ENCODE results near the gene PSTK. TPM values are rescaled to one million over a fixed set of nuclear protein-coding genes. Genes with fewer than 3 reads are reported as not detected.

Gene PSTK
- total RNA-seq, 1 experiment from 2014 or later = 4.4 TPM

GRCh38 chr10:122953902-122954730, 26.1 kb upstream of the PSTK start, which contains the start of gene C10orf88:
C10orf88 (minus strand) TSS chr10:122954227; CDS start chr10:122954178, 49 bp downstream.
- Histone ChIP-seq H3K27me3 (ENCODE audit: insufficient read depth, low read length) (no peaks in the 10 kb centered on the region), H3K36me3 (ENCODE audit: control insufficient read depth in 1 of 2, insufficient read depth in 2 of 2, low read length in 2 of 2) (0 out of 4 replicates have a peak, but pooled peaks cover 0 to 5% of the 10 kb centered on the region in 2 experiments), H3K4me3 (replicated peaks in 1 of 2; ENCODE audit: low read depth in 1 of 2, low read length in 2 of 2) (peak within 1 kb of the TSS; percentile 72 to 83), H3K4me1 (ENCODE audit: control insufficient read depth in 1 of 2, insufficient read depth in 2 of 2, low read length in 2 of 2) (peaks cover 0 to 16% of the 10 kb centered on the region in 2 experiments; a peak in 2 of 4 replicates), H4K20me1 (ENCODE audit: insufficient read depth) (no peaks in the 10 kb centered on the region), H3K4me2 (ENCODE audit: low read length) (peak within 1 kb of the TSS; percentile 90), H3K9ac (ENCODE audit: low read length) (peak within 1 kb of the TSS; percentile 75), H2AFZ (ENCODE audit: low read depth, low read length, poor library complexity, severe bottlenecking) (peak within 1 kb of the TSS; percentile 40), H3K9me3 (ENCODE audit: control insufficient read depth in 1 of 2, insufficient read depth in 1 of 2, low read depth in 1 of 2, low read length in 2 of 2) (peaks cover 0 to 7% of the 10 kb centered on the region in 2 experiments; a peak in 1 of 4 replicates), H3K9me2 (ENCODE audit: insufficient read depth) (no peaks in the 10 kb centered on the region), H3K27ac (ENCODE audit: low read depth, low read length) (peak within 1 kb of the TSS; percentile 66; the same call in 1 of the 2 replicates), H3K79me2 (ENCODE audit: insufficient read depth, low read length) (0 out of 2 replicates have a peak, but pooled peaks cover 4% of the 10 kb centered on the region)
- TF ChIP-seq POLR2A (IDR thresholded peaks at IDR 0.05; ENCODE audit: borderline replicate concordance, extremely low read depth, insufficient read depth, insufficient read length) (peak; percentile 43), FOSL1 (IDR thresholded peaks at IDR 0.05; ENCODE audit: low read depth) (no peak), MAX (IDR thresholded peaks at IDR 0.05) (peak; percentile 100), SIN3A (IDR thresholded peaks at IDR 0.05; ENCODE audit: low read depth) (no peak), POLR2AphosphoS5 (IDR thresholded peaks at IDR 0.05; ENCODE audit: low read depth, low read length) (peak; percentile 90), CBX3 (IDR thresholded peaks at IDR 0.05; ENCODE audit: low read depth) (peak; percentile 100), ZFX (IDR thresholded peaks at IDR 0.05) (peak; percentile 80), YY1 (IDR thresholded peaks at IDR 0.05; ENCODE audit: extremely low read depth, insufficient replicate concordance, low read depth, low read length) (peak; percentile 90), TCF7L2 (IDR thresholded peaks at IDR 0.05; ENCODE audit: borderline replicate concordance, extremely low read depth, insufficient read depth, insufficient read length) (peak; percentile 98), SRF (IDR thresholded peaks at IDR 0.05; ENCODE audit: low read depth) (no peak; the same call in 1 of the 2 replicates), ZBTB33 (IDR thresholded peaks at IDR 0.05; ENCODE audit: extremely low read depth, insufficient replicate concordance, low read length) (peak; percentile 44)
- ChIA-PET RAD21 (ENCODE audit: low non-redundant PET in 1 of 2, low total read pairs in 2 of 2, uncharacterized antibody in 2 of 2, unreplicated experiment in 2 of 2) (no interaction called here), POLR2A (no interaction called here), CTCF (interaction anchor here (1.4 kb wide), 1 partner anchor 26 kb away, joined by 7 read pairs; the partner anchor contains the start of gene PSTK)
- DNase-seq (ENCODE audit: low read depth, low spot score) = peak; percentile 99
- peak; percentile 99 for ATAC-seq
- intact Hi-C loops (cut with micrococcal nuclease) = loop anchor here (1.0 kb wide), 2 partner anchors 26 to 54 kb away; partner anchors contain the start of genes IKZF5 and PSTK
- BruUV-seq (replicated peaks) = no TSS peak
